ENCODE results near the gene RASGEF1C. TPM values are rescaled to one million over a fixed set of nuclear protein-coding genes. Genes with fewer than 3 reads are reported as not detected.

RASGEF1C gene
- total RNA-seq, 4 donors from 2014 or later: 1.7 TPM; not detected in 3

GRCh38 chr5:180173198-180173544, 35.8 kb downstream of the RASGEF1C start:
- no peak overlapping the region for H3K4me3 ChIP-seq
- H3K27me3 ChIP-seq: no peaks in the 10 kb centered on the region
- no peak for DNase-seq
- H3K9me3 ChIP-seq: no peaks in the 10 kb centered on the region
- no peaks in the 10 kb centered on the region for H3K4me1 ChIP-seq
- no peak for TF ChIP-seq POLR2A (IDR thresholded peaks at IDR 0.05)
- no peak for TF ChIP-seq CTCF (IDR thresholded peaks at IDR 0.05)
- no peak overlapping the region for H3K27ac ChIP-seq
- H3K36me3 ChIP-seq: no peaks in the 10 kb centered on the region

- no peaks in the 10 kb centered on the region for H3K4me1 ChIP-seq
- TF ChIP-seq CTCF (IDR thresholded peaks at IDR 0.05) (no peak), POLR2A (IDR thresholded peaks at IDR 0.05) (no peak)
- H3K27ac ChIP-seq: no peak overlapping the region
- H3K9me3 ChIP-seq: no peaks in the 10 kb centered on the region
- no peaks in the 10 kb centered on the region for H3K27me3 ChIP-seq
- no peaks in the 10 kb centered on the region for H3K36me3 ChIP-seq
- DNase-seq: no peak
- H3K4me3 ChIP-seq: no peak overlapping the region
These were observed 36.4 kb downstream of the RASGEF1C start for GRCh38 chr5:180172447-180173197.

- Histone ChIP-seq H3K9me3 (no peaks in the 10 kb centered on the region), H3K4me1 (no peaks in the 10 kb centered on the region), H3K4me3 (no peak overlapping the region), H3K36me3 (no peaks in the 10 kb centered on the region), H3K27me3 (no peaks in the 10 kb centered on the region), H3K27ac (no peak overlapping the region)
- no peak for TF ChIP-seq POLR2A (IDR thresholded peaks at IDR 0.05)
- TF ChIP-seq CTCF (IDR thresholded peaks at IDR 0.05): no peak
- DNase-seq: no peak
These were observed 37.4 kb downstream of the RASGEF1C start for GRCh38 chr5:180171568-180172094.

GRCh38 chr5:180170810-180171567, 38.0 kb downstream of the RASGEF1C start:
- no peak for DNase-seq
- Histone ChIP-seq H3K36me3 (no peaks in the 10 kb centered on the region), H3K27ac (no peak overlapping the region), H3K4me3 (no peak overlapping the region), H3K4me1 (no peaks in the 10 kb centered on the region), H3K9me3 (no peaks in the 10 kb centered on the region), H3K27me3 (no peaks in the 10 kb centered on the region)
- no peak for TF ChIP-seq CTCF (IDR thresholded peaks at IDR 0.05)
- TF ChIP-seq POLR2A (IDR thresholded peaks at IDR 0.05): no peak

GRCh38 chr5:180170106-180170809, 38.8 kb downstream of the RASGEF1C start:
- Histone ChIP-seq H3K9me3 (no peaks in the 10 kb centered on the region), H3K27me3 (no peaks in the 10 kb centered on the region), H3K4me3 (no peak overlapping the region), H3K4me1 (no peaks in the 10 kb centered on the region), H3K36me3 (no peaks in the 10 kb centered on the region), H3K27ac (no peak overlapping the region)
- no peak for TF ChIP-seq CTCF (IDR thresholded peaks at IDR 0.05)
- TF ChIP-seq POLR2A (IDR thresholded peaks at IDR 0.05): no peak
- DNase-seq: no peak

All from Peyer's patch (tissue), 4 donors.